SHP77 (cell line): ENCODE results near the gene ZNF384.

Experiments
- DNase-seq, 2 experiments: peaks; one replicate each; lab custom pipeline; 2025; lab: John Stamatoyannopoulos, UW

ZNF384 gene

GRCh38 chr12:6620885-6621274 lies 68.3 kb downstream of the ZNF384 start:
- DNase-seq = no peak

DNA sequence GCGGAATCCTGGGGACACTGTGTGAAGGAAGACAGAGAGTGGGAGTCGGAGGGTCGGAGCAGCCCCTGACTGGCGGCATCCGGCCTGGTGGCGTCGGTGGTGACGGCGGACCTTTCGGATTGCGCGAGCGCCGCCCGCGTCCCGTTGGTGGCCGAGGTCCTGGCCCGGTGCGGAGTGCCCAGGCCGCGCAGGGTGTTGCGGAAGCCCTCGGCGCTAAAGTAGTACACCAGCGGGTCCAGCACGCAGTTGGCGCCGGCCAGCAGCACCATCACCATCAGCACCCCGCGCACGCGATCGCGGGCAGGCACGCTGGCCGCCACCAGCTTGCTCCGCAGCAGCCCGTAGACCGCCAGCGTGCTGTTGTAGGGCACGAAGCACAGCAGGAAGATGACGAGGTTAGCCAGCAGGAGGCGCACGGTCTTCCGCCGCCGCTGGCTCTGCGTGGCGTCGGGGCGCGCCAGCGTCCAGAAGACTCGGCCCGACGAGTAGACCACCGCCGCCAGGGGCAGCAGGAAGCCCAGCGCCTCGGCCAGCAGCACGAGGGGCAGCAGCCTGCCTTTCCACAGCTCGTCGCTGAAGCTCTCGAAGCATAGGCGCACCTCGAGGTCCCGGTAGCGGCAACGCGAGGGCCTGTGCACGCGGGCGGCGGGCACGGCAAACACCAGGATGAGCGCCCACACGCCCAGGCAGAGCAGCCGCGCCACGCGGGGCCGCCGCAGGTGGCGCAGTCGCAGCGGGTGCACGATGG lies 68.9 kb downstream of the ZNF384 start:
- no peak for DNase-seq

GRCh38 chr12:6618483-6619225 lies 70.5 kb downstream of the ZNF384 start:
- DNase-seq = no peak
